HG02571 (cell line): Measurements from ENCODE around the gene ZNF568.

Experiments
- ATAC-seq: cut with Tn5 transposase; IDR thresholded peaks from one replicate; pipeline ENCODE4 v1.9.1; 2021; ENCODE audit warnings: mild to moderate bottlenecking, moderate library complexity; ENCODE audit not compliant: unreplicated experiment

Gene ZNF568

GRCh38 chr19:36997843-36998235, 81.7 kb downstream of the ZNF568 start:
- no peak for ATAC-seq

- ATAC-seq, result no peak
Observed at GRCh38 chr19:36999313-36999712, 83.2 kb downstream of the ZNF568 start.

GRCh38 chr19:37007587-37008220, 91.6 kb downstream of the ZNF568 start:
- ATAC-seq, result no peak

GRCh38 chr19:37009871-37010270, 93.7 kb downstream of the ZNF568 start:
- ATAC-seq, result no peak

- ATAC-seq, result no peak
Observed at GRCh38 chr19:37012093-37012745, 96.1 kb downstream of the ZNF568 start.

GRCh38 chr19:37014456-37014855, 98.3 kb downstream of the ZNF568 start:
- ATAC-seq, result no peak

GRCh38 chr19:37045140-37045539, 129.0 kb downstream of the ZNF568 start:
- no peak for ATAC-seq
